GM19463 (cell line): ENCODE results near the gene ARHGAP31.
A peak's percentile ranks its signal among the peaks of the same experiment; 100 is the strongest.
"Not testable (repeated sequence)": the region's sequence is repeated elsewhere in the genome, so short reads cannot be mapped to it uniquely, and the experiment has no call there.

Source experiments
- ATAC-seq: cut with Tn5 transposase; IDR thresholded peaks from one replicate; pipeline ENCODE4 v1.9.1; 2021; ENCODE audit warnings: mild to moderate bottlenecking, moderate library complexity; ENCODE audit not compliant: unreplicated experiment

The ARHGAP31 gene

GRCh38 chr3:119293871-119294695 lies at the start of gene ARHGAP31:
Gene ARHGAP31, plus strand, starts transcription at chr3:119294383. Its CDS starts 522 bp downstream, at chr3:119294905.
- peak; percentile 61 for ATAC-seq

DNA sequence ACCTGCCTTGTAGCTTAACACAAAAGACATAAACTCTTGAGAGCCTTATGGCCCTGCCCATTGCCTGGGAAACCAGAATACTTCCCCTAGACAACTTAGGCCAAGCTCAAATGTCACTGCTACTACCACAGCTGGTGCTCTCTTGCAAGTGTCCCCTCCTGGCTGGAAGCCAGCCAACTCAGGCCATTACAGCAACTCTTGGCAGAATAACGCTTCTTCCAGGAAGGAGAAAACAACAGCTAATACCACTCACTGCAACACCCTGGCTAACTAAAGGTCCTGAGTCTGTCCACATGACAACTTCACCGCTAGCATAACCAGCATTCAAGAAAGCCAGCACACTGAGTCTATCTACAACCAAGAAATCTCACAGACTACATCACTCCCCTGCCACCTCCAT lies 48.4 kb upstream of the ARHGAP31 start:
- ATAC-seq = no peak

- no peak for ATAC-seq
Observed at GRCh38 chr3:119255214-119255613, 39.0 kb upstream of the ARHGAP31 start.

- no peak for ATAC-seq
Observed at GRCh38 chr3:119257111-119257510, 37.1 kb upstream of the ARHGAP31 start.

DNA sequence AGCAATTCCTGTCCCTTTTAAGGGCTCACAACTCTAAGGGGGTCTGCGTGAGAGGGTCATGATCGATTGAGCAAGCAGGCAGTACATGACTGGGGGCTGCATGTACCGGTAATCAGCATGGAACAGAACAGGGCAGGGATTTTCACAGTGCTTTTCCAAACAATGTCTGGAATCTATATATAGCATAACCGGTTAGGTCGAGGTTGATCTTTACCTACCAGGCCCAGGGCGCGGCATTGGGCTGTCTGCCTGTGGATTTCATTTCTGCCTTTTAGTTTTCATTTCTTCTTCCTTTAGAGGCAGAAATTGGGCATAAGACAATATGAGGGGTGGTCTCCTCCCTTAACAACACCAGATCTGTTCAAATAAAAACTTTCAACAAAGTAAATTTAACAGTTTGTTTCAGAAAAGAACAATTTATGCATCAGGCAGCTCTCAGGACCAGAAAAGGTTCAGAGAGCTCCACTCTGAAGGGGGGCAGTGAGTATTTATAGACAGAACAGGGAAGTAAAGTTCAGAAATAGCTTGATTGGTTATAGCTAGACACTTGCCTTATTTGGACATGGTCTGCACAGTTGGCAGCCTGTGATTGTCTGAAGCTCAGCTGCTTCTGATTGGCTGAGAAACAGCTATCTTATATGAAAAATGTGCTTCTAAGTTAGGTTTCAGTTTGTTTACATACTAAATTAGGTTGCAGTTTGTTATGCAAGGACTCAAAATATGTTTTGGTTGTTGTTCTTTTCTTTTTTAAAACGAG lies 36.4 kb upstream of the ARHGAP31 start:
- ATAC-seq = no peak

GRCh38 chr3:119258915-119259314 lies 35.3 kb upstream of the ARHGAP31 start:
- peak; percentile 85 for ATAC-seq

DNA sequence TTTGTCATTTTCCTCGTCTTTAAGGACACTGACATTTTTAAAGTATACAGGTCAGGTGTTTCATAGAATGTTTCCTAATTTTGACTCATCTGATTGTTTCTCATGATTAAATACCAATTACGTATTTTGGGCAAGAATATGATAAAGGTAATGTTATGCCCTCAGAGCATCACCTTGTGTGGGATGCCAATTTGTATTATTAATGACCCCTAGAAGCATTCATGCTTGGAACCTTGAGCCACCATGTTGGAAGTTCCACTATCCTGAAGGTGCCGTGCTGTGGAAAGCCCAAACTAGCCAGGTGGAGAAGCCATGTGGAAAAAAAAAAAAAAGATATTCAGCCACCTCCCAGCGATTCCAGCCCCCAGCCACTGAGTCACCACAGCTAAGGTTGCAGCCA lies 34.4 kb upstream of the ARHGAP31 start:
- no peak for ATAC-seq

DNA sequence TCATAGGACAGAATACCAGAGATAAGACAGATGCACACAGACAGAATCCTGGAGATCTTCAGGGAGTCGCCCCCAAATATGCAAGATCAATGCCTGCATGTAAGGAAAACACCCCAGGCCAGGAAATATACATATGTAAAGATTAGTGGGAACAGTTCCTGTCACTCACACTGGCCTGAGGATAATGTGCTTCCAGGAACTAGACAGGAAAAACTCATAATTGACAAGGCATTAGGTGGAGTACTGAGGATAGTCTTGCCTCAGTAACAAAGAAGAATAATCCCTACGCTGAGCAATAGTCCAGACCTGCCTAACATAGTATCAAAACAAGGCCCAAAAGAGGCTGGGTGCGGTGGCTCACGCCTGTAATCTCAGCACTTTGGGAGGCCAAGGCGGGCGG lies 33.1 kb upstream of the ARHGAP31 start:
- no peak for ATAC-seq

DNA sequence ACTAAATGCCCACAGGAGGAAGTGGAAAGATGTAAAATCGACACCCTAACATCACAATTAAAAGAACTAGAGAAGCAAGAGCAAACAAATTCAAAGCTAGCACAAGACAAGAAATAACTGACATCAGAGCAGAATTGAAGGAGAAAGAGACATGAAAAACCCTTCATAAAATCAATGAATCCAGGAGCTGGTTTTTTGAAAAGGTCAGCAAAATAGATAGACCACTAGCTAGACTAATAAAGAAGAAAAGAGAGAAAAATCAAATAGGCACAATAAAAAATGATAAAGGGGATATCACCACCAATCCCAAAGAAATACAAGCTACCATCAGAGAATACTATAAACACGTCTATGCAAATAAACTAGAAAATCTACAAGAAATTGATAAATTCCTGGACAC lies 24.0 kb upstream of the ARHGAP31 start:
- ATAC-seq = not testable (repeated sequence)

DNA sequence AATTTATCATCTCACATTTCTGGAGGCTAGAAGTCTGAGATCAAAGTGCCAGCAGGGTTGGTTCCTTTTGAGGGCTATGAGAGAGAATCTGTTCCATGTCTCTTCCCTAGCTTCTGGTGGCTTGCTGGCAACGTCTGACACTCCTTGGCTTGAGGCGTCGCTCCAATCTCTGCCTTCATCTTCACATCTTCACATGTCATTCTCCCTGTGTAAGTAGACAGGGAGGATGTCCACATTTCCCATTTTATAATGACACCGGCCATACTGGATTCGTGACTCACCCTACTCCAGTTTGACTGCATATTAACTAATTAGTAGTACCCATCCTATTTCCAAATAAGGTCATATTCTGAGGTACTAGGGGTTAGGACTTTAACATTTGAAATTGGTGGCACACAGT lies 17.5 kb upstream of the ARHGAP31 start:
- ATAC-seq = no peak

DNA sequence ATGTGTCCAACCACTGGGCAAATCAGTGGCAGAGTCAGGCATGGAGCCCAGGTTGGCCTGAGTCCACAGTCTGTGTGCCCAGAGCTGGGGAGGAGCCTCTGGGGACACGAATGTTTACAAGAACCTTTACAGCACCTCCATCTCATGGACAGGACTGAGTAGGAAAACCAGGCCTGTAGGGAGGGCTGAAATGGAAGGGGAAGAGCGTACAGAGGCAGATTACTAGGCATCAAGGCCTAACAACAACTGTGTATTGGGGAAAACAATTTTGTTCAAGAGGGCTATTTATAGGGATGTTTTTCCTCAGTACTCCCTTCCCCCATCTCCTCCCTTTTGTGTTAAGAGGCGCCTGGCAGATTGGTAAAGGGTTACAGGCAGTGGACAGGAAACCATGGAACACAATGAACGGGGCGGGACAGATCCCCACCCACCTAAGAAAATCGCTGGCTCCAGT lies 15.1 kb upstream of the ARHGAP31 start:
- no peak for ATAC-seq

DNA sequence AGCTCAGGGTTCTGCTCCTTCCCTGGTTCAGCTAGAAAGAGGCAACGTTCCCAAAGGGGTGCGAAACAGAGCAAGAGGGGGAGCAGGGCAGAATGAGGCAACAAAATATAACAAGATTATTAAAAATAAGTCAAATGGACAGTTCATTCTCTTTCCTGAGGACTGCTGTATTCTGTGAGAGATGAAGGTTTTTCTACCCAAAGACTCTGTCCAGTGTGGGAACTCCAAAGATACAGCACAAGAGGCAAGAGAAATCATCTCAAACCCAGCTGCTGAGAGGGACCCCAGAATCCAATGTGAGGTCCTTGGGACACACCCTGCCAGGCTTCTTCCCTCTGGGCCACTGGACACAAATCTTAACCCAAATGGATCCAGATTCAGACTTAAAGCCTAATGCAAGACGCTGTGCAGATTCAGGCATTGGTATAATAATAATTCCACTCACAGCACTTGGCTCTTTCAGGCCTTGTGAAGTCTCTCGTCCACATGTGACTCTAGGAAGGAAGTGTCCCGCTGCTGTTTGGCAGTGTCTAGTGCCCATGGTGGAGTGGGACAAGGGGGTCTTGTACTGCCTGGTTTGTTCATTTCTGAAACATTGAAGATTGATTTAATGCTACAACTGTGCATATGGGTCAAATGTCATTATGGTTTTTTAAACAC lies 14.5 kb upstream of the ARHGAP31 start:
- no peak for ATAC-seq

DNA sequence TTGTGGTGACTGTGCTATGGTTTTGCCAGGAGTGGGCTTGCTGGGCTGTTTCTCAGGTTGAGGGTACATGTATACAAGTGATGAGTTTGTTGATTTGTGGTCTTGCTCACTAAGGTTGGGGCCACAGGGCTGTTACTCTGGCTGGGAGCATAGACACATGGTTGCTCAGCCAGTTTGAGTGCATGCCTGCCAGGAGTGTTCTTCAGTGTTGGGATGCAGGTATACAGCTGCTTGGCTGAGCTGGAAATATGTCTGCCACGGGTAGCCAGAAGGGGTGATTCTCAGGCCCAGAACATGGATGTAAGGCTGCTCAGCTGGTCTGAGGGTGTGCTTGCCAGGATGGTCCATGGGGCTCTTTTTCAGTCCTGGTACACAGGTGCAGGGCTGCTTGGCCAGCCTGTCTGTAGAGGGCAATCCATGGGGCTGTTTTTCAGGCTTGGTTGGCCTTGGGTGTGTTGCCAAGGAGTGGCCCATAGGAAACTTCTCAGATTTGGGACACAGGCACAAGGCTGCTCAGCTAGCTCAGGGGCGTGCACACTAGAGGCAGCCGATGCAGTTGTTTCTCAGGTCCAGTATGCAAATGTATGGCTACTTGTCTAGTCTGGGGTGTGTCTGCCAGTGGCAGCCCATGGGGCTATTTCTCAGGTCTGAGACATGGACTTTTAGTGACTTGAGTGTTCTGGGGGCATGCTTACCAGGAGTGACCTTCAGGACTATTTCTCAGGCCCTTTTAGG lies 5.3 kb upstream of the ARHGAP31 start:
- ATAC-seq = no peak

DNA sequence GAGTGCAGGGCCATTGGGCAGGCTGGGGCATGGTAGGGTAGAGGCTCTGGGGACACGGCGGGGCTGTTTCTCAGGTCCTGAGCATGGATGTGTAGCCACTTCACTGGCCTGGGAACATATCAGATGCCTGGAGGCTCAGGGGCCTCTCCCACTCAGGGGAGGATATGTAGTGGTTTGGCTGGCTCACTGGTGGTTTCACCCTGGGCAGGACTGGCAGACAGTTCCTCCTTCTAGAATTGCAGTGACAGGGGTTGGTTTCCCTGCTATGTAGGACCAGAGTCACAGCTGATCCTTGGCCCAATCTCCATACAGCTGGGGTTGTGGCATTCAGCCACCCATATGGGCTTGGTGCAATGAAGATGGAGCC lies 4.8 kb upstream of the ARHGAP31 start:
- ATAC-seq = no peak

GRCh38 chr3:119290613-119291012 lies 3.6 kb upstream of the ARHGAP31 start:
- no peak for ATAC-seq

- no peak for ATAC-seq
Observed at GRCh38 chr3:119291062-119291700, 3.0 kb upstream of the ARHGAP31 start.

DNA sequence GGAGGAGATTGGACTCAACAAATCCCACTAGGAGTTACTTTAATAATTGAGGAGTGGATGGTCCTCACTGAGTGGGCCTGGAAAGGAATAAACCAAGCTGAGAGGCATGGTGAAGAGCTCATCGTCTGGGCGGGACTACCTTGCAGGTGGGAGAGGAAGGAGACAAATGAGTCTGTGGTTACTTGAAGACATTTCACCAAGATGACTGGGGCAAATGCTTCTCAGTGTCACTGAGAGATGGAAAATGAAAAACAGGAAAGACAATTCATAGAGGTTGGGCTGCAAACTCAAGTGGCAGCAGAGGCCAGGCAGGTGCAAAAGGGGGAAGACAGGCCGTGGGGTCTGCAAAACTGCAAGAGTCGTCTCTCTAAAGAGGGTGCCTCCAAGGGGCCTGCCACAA lies 1.5 kb upstream of the ARHGAP31 start:
- ATAC-seq = no peak

GRCh38 chr3:119293105-119293870 lies 895 bp upstream of the ARHGAP31 start:
- ATAC-seq = no peak
